Putamen (tissue), 1 donor: ENCODE results near the gene GZMB.
A peak's percentile ranks its signal among the peaks of the same experiment; 100 is the strongest.
"Not testable (repeated sequence)": the region's sequence is repeated elsewhere in the genome, so short reads cannot be mapped to it uniquely, and the experiment has no call there.

ENCODE experiments used
- DNase-seq: peaks from one replicate; pipeline ENCODE4 v3.0.0-alpha.2; 2016; ENCODE audit warnings: low spot score

The GZMB gene

DNA sequence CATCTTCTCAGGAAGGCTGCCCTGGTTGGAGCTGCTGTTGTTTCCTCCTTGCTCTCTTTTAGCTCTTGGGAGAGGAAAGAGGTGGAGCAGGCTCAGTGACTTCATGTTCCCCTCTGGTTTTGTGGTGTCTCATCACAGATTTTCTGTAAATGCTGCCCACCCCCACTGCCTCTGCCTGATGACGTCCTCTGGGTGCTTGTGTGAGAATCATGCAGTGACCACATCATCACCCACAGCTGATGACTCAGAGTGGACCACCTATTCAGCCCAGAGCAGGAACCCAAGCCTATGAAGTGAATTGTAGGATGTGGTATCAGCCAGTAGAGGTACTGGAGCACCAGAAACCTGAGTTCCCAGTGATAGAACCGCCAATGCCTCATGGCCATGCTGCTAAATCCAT is at the start of gene GZMB:
GZMB (minus strand) TSS at position 33 of the 400 bp plus-strand sequence; CDS start at position 3, 30 bp downstream.
- no peak for DNase-seq

- no peak for DNase-seq
These were observed 47.1 kb upstream of the GZMB start for GRCh38 chr14:24681056-24681455.

- DNase-seq, result no peak
These were observed 46.5 kb upstream of the GZMB start for GRCh38 chr14:24680516-24680915.

DNA sequence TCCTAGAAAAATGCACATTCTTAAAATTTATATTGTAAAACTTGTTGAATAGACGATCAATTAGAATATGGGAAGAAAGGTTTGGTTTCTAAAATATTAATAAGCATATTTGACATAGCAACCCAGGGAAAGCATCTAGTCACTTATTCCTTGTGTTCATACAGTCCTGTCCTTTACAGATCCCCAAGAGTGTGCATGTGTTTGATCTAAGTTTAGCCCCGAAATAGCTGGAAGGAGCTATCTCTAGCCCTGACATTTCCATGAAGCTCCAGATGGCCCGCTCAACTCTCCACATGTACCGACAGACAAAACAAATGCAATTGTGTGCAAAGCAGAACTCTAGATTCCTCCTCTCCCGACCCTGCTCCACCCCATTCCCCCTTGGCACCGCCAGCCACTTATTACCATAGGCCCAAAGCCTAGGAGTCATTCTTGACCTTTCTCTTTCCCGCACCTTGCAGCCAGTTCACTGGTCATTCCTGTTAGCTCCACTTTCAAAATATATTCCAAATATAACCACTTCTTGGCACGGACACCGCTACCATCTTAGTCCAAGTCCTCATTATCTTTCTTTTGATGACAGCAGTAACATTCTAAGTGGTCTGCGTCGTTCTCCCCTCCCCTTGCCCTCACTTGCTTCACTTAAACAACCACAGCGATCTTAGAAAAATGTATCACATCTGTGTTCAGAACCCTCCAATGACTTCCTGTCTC is 45.4 kb upstream of the GZMB start:
- DNase-seq, result no peak

DNA sequence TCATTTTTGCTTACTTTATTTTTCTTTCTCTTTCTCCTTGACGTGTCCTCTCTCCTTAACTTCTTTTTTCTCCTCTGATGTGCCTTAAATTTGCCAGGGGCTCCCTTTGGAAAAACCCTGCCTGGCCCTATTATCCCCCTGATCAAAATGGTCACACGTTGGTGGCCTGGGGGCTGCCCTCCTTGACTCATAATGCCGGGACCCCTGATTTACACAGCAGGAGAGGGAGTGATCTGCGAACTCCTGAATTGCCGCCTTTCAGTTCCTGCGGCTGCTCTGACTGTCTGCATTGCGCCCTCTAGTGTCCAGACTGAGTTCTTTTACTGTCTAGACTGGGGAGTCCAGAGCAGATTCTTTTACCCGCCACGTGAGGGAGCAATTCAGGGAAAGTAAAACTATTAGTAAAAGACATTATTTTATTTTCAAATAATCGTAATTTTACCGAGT is 44.8 kb upstream of the GZMB start:
- DNase-seq, result peak; percentile 74

DNA sequence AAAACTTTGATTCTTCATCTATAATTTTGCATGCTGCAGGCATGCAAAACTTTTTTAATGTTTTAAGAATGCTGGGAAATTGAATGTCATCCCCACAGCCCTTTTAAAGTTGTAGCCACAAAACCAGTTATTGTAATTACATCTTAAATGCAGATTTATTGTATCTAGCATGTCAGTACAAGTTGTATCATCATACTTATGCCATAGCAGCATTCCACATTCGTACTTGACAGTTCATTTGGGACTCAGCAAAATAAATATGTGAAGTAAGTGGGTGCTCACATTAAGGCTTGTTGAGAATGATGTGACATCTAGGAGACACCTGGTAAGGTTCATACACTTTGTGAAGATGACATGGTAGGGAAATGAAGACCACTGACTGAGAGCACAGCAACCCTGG is 44.0 kb upstream of the GZMB start:
- no peak for DNase-seq

GRCh38 chr14:24674204-24674970 is 40.4 kb upstream of the GZMB start:
- DNase-seq, result no peak

DNA sequence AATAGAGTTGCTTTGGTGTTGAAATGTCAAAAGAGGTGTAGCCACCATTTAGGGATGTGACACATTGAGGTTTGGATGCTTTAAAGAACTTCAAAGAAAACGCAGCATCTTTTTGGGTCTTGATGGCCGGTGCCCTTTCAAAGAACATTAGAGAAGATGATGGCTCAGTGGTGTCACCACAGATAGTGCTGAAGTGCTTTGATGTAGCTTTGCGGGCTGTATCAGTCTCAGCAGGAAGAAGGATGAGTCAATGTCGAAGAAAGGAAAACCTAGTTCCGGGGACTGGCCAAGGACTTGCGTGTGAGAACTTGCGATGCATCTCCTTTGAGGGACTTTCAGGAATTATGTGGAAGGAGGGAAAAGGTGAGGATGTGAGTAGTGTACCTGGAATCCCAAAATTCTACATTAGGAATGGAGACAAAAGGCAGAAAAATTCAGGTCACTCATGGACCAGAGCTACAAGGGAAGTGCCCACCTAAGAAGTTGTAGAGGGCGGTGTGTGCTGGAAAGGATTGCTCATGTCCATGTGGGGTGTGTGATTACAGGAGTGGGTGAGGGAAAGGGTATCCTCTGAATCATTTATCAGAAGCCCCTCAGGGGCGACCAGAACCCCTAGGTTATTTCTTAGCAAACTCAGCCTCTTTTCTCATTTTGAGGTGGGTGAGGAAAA is 39.7 kb upstream of the GZMB start:
- DNase-seq, result no peak

- no peak for DNase-seq
These were observed 39.1 kb upstream of the GZMB start for GRCh38 chr14:24673059-24673458.

GRCh38 chr14:24670594-24670993 is 36.6 kb upstream of the GZMB start:
- DNase-seq, result no peak

DNA sequence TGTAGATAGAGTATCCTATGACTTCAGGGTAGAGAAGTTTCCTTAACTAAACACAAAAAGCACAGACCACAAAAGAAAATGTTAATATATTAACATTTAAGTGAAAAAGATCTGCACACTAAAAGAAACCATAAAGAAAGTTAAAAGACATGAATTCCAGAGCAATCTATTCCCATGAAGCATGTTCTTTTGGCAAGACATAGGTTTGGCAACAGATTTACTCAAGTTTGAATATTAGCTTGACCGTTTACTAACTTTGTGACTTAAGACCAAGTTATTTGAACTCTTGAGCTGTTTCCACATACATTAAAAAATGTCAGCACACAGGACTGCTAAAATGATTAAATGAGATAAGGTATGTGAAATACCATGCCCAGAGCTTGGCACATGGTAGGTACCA is 35.7 kb upstream of the GZMB start:
- DNase-seq, result no peak

DNA sequence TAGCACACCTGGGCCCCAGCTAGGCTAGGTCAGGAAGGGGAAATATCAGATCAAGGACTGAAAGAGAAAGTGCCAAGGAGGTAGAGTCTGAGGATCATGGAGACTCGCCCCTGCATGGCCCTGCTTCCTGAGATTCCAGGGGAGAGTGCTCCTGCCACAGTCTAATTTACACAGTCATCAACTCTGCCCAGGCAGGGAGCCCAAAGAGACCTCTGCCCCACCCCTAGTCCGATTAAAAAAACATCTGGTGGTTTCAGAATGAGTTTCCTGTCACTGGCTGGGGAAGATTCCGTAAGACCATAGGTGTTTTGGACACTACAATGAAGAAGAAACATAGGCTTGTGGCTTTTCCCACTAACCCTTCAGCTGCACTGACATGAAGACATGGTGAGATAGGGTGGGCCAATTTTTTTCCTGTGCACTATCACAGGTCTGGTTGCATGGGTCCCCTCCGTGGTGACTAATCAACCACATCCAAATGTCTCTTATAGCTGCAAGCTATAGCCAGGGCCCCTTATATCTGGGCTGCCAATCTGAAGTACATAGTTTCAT is 31.5 kb upstream of the GZMB start:
- no peak for DNase-seq

GRCh38 chr14:24664366-24664765 is 30.4 kb upstream of the GZMB start:
- DNase-seq, result no peak

- DNase-seq, result no peak
These were observed 28.8 kb upstream of the GZMB start for GRCh38 chr14:24662753-24663152.

DNA sequence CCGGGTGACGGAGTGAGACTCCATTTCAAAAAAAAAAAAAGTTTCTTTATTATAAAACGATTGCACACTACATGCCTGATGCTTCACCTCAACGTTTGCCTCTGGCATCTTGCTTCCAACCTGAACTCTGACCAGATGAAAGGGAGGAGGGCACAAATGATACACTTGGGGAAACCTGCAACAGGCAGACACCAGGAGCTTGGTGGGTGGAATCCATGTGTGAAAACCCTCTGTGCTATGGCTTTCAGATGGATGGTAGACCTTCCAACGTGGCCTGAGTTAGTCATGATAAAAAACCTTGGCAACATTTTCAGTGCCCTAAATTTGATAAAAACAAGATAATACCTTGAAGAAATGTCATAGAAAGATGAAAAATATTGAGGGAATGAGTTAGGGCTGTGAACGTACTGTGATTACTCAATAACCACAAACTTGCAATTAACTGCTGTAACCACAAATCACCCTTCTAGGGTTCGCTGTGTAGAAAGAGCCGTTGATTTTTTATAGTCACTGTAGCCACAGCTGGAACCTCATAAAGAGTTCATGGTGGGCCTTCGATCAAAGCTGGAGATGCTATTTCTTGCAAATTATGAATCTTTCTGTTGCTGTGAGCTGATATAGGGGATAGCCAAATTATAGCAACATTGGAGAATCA is 26.1 kb upstream of the GZMB start:
- DNase-seq, result no peak

- not testable (repeated sequence) for DNase-seq
These were observed 14.4 kb upstream of the GZMB start for GRCh38 chr14:24648361-24648760.

DNA sequence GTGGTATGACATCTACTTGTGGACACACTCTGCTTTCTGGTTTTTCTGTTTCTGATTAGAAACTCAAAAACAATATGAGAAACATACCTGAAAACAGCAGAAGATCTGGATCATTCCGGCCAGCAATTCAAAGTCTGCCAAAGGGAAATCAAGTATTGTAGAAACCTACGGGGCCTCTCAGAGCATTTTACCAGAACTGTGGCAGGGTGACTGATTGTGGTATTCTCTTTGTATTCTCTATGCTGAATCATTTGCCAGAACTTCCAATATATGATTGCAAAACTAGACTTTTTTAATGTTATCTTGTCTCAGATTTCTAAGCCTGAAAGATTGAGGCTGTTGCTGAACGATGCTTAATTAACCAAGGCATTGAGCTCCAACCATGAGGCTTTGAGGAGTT is 5.9 kb upstream of the GZMB start:
- DNase-seq, result no peak

- DNase-seq, result no peak
These were observed 5.3 kb upstream of the GZMB start for GRCh38 chr14:24639270-24639669.

DNA sequence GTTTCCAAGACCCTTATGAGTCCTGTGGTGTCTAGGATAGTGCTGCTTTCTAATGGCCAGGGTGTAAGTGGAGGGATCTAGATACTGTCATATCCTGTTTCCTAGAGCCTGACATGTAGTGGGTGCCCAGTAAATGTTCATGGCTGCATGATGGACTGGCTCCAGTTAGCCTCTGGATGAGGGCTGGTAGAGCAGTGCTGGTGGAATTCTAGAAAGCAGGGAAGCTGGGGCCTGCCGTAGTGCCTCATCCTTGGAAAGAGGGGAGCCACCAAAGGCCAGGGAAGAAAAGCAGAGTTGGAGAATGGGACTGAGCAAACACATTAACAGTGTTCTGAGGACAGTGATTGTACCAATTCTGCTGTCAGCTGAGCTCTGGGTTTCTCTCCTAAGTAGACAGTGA is 637 bp downstream of the GZMB start:
- DNase-seq, result no peak

DNA sequence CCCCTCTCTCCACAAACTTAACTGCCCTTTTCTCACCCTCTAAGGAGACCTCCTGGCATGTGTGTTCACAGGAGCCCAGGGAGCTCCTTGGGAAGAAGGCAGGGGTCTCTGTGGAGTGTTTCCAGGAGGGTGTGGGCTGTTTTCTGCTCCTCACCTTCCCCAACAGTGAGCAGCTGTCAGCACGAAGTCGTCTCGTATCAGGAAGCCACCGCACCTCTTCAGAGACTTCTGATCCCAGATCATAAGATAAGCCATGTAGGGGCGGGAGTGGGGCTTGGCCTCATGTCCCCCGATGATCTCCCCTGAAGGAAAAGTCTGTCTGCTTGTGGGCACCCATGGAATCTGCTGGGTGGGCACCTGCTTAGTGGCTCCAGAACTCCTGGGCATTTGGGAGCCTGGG is 1.2 kb downstream of the GZMB start:
- no peak for DNase-seq

- DNase-seq, result no peak
These were observed 1.7 kb downstream of the GZMB start for GRCh38 chr14:24632336-24632735.

- DNase-seq, result no peak
These were observed 2.1 kb downstream of the GZMB start for GRCh38 chr14:24631749-24632335.
